Upper lobe of left lung (tissue), 4 donors: ENCODE data around the gene THEMIS2.
A peak's percentile ranks its signal among the peaks of the same experiment; 100 is the strongest.

Source experiments
- POLR2A ChIP-seq, 4 donors: fragments of 450-650 bp; IDR thresholded peaks; one replicate each; pipeline ENCODE4 v1.5.1; 2016 to 2017; ENCODE audit warnings: antibody characterized with exemption in 4 of 4, mild to moderate bottlenecking in 2 of 4
- TF ChIP-seq, protein P1 (sequence below), 6 experiments: fragments of 450-650 bp in 4 of 6; fragments of 200-600 bp in 2 of 6; sonication (generic) in 2 of 6; IDR thresholded peaks; one replicate each; pipeline ENCODE4 v1.5.1; 2016 to 2019; ENCODE audit warnings: antibody characterized with exemption in 6 of 6

DNA sequence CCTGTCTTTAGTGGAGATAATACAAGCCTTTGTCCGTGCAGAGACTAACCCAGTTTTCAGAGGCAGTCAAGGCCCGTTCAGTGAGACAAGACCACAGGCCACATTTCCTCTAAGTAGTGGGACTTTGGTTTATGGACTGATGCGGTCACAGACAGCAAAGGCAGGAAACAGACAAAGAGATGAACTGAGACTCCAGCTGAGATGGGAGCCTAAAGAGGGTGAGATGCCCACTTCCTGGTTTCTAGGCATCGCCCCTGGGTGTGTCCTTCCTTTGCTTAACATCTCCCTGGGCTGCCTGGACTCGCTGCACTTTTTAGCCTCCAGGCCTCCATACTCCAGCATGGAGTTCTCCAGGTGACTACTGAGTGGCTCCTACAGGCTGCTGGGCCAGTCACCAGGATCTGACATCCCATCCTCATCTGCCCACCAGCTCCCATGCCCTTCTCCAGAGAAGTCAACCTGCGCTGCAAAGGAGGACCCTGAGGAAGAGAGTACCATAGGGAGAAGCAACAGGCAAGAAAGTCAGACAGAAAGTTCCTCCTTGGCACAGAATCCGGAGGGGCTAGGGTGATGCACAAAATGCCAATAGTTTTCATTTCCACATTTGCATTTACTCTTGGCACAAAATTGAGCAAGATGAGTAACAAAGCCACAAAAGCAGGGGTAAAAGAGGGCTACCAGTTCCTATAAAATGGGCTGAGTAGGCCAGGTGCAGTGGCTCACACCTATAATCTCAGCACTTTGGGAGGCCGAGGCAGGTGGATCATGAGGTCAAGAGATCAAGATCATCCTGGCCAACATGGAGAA lies 15.1 kb downstream of the THEMIS2 start:
- TF ChIP-seq, protein P1, sequence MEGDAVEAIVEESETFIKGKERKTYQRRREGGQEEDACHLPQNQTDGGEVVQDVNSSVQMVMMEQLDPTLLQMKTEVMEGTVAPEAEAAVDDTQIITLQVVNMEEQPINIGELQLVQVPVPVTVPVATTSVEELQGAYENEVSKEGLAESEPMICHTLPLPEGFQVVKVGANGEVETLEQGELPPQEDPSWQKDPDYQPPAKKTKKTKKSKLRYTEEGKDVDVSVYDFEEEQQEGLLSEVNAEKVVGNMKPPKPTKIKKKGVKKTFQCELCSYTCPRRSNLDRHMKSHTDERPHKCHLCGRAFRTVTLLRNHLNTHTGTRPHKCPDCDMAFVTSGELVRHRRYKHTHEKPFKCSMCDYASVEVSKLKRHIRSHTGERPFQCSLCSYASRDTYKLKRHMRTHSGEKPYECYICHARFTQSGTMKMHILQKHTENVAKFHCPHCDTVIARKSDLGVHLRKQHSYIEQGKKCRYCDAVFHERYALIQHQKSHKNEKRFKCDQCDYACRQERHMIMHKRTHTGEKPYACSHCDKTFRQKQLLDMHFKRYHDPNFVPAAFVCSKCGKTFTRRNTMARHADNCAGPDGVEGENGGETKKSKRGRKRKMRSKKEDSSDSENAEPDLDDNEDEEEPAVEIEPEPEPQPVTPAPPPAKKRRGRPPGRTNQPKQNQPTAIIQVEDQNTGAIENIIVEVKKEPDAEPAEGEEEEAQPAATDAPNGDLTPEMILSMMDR (IDR thresholded peaks at IDR 0.05): no peak
- TF ChIP-seq POLR2A (IDR thresholded peaks at IDR 0.05): peak in 1 of 4 donors; percentile 29
